Dermis microvascular lymphatic vessel endothelial cell (primary cell): ENCODE measurements around the gene PKNOX2. TPM values are rescaled to one million over a fixed set of nuclear protein-coding genes. Genes with fewer than 3 reads are reported as not detected.

ENCODE experiments used
- DNase-seq, 2 donors: peaks; one replicate each; pipeline versions ENCODE4 v3.0.0 to v3.0.0-alpha.2; 2010; ENCODE audit warnings: low read depth in 2 of 2
- total RNA-seq: library from RNA; depleted of rRNA; stranded (reverse); fragments of >200 nt; gene quantifications from 2 replicates; pipeline ENCODE4 v1.2.1, GENCODE V29; 2014

PKNOX2 gene
- total RNA-seq, 1 donor from 2014 or later = not detected

GRCh38 chr11:125376856-125377255 lies 212.3 kb downstream of the PKNOX2 start:
- DNase-seq = no peak

- DNase-seq = no peak
Observed at GRCh38 chr11:125378083-125378482, 213.5 kb downstream of the PKNOX2 start.

GRCh38 chr11:125378571-125378970 lies 214.0 kb downstream of the PKNOX2 start:
- DNase-seq = no peak

GRCh38 chr11:125379565-125379964 lies 215.0 kb downstream of the PKNOX2 start:
- no peak for DNase-seq

- DNase-seq = no peak
Observed at GRCh38 chr11:125379981-125380380, 215.4 kb downstream of the PKNOX2 start.

- DNase-seq = no peak
Observed at GRCh38 chr11:125380756-125381445, 216.3 kb downstream of the PKNOX2 start.

GRCh38 chr11:125381499-125382044 lies 217.0 kb downstream of the PKNOX2 start:
- no peak for DNase-seq

GRCh38 chr11:125382314-125382791 lies 217.8 kb downstream of the PKNOX2 start:
- DNase-seq = no peak

- no peak for DNase-seq
Observed at GRCh38 chr11:125382822-125383221, 218.3 kb downstream of the PKNOX2 start.

GRCh38 chr11:125384825-125385224 lies 220.3 kb downstream of the PKNOX2 start:
- no peak for DNase-seq

GRCh38 chr11:125387901-125388300 lies 223.3 kb downstream of the PKNOX2 start:
- no peak for DNase-seq

- no peak for DNase-seq
Observed at GRCh38 chr11:125388611-125389010, 224.1 kb downstream of the PKNOX2 start.

- no peak for DNase-seq
Observed at GRCh38 chr11:125389339-125390166, 225.0 kb downstream of the PKNOX2 start.

- DNase-seq = peak; percentile 48 to 52
Observed at GRCh38 chr11:125390946-125391345, 226.4 kb downstream of the PKNOX2 start.

GRCh38 chr11:125393331-125393730 lies 228.8 kb downstream of the PKNOX2 start:
- DNase-seq = no peak

GRCh38 chr11:125394296-125394695 lies 229.7 kb downstream of the PKNOX2 start:
- no peak for DNase-seq

GRCh38 chr11:125397421-125397820 lies 232.9 kb downstream of the PKNOX2 start:
- DNase-seq = no peak

GRCh38 chr11:125398475-125398874 lies 233.9 kb downstream of the PKNOX2 start:
- DNase-seq = no peak

GRCh38 chr11:125398994-125399640 lies 234.6 kb downstream of the PKNOX2 start:
- DNase-seq = no peak

GRCh38 chr11:125399945-125400344 lies 235.4 kb downstream of the PKNOX2 start:
- DNase-seq = no peak

GRCh38 chr11:125401235-125401634 lies 236.7 kb downstream of the PKNOX2 start:
- DNase-seq = no peak

GRCh38 chr11:125401746-125402145 lies 237.2 kb downstream of the PKNOX2 start:
- no peak for DNase-seq
